ENCODE measurements around the gene SPEF1. TPM values are rescaled to one million over a fixed set of nuclear protein-coding genes. Genes with fewer than 3 reads are reported as not detected.
A peak's percentile ranks its signal among the peaks of the same experiment; 100 is the strongest.

SPEF1 gene
- total RNA-seq, 2 donors from 2014 or later = 0.35 to 0.44 TPM

- Histone ChIP-seq H3K27me3 (ENCODE audit: control insufficient read depth, insufficient read depth, low read length, poor library complexity, severe bottlenecking) (no peaks in the 10 kb centered on the region), H3K36me3 (ENCODE audit: control insufficient read depth, insufficient read depth, low read length) (peaks cover 16% of the 10 kb centered on the region), H3K4me3 (ENCODE audit: low read length) (no peak overlapping the region), H3K4me1 (ENCODE audit: control insufficient read depth, insufficient read depth, low read length) (peaks cover 4% of the 10 kb centered on the region), H3K9ac (ENCODE audit: extremely low read depth, low read length, poor library complexity, severe bottlenecking) (no peak overlapping the region), H3K9me3 (ENCODE audit: control insufficient read depth, low read length) (no peaks in the 10 kb centered on the region), H3K27ac (ENCODE audit: low read depth, low read length) (no peak overlapping the region)
- TF ChIP-seq CTCF (conservative IDR thresholded peaks at IDR 0.05) = no peak
- no peak for DNase-seq
- Mint-ChIP-seq H3K4me1 (peaks cover 5% of the 10 kb centered on the region), H3K9me3 (no peaks in the 10 kb centered on the region), H3K4me3 (peak overlapping the region; percentile 78), H3K27ac (peak overlapping the region; percentile 94), H3K27me3 (ENCODE audit: insufficient read depth) (no peaks in the 10 kb centered on the region), H3K36me3 (ENCODE audit: low read depth) (peaks cover 12% of the 10 kb centered on the region)
- WGBS, 2 experiments (ENCODE audit: insufficient coverage in 1 of 2, insufficient read length in 1 of 2) = 84 to 92% methylated on average over 13 to 14 of the region's 14 CpGs
Observed at GRCh38 chr20:3821996-3822395, 40.7 kb upstream of the SPEF1 start.

- peaks cover 4% of the 10 kb centered on the region for H3K36me3 Mint-ChIP-seq (ENCODE audit: low read depth)
- Histone ChIP-seq H3K27ac (ENCODE audit: low read depth, low read length) (peak overlapping the region; percentile 97), H3K27me3 (ENCODE audit: control insufficient read depth, insufficient read depth, low read length, poor library complexity, severe bottlenecking) (no peaks in the 10 kb centered on the region), H3K4me3 (ENCODE audit: low read length) (peak overlapping the region; percentile 91), H3K36me3 (ENCODE audit: control insufficient read depth, insufficient read depth, low read length) (peaks cover 14% of the 10 kb centered on the region), H3K4me1 (ENCODE audit: control insufficient read depth, insufficient read depth, low read length) (peaks cover 4% of the 10 kb centered on the region), H3K9me3 (ENCODE audit: control insufficient read depth, low read length) (no peaks in the 10 kb centered on the region), H3K9ac (ENCODE audit: extremely low read depth, low read length, poor library complexity, severe bottlenecking) (peak overlapping the region; percentile 97)
- H3K27ac Mint-ChIP-seq = peak overlapping the region; percentile 94
- DNase-seq = no peak
- H3K27me3 Mint-ChIP-seq (ENCODE audit: insufficient read depth) = peaks cover 5% of the 10 kb centered on the region
- 62 to 73% methylated on average over 12 to 20 of the region's 20 CpGs for WGBS, 2 experiments (ENCODE audit: insufficient coverage in 1 of 2, insufficient read length in 1 of 2)
- peak overlapping the region; percentile 78 for H3K4me3 Mint-ChIP-seq
- H3K9me3 Mint-ChIP-seq = no peaks in the 10 kb centered on the region
- H3K4me1 Mint-ChIP-seq = peaks cover 5% of the 10 kb centered on the region
- no peak for TF ChIP-seq CTCF (conservative IDR thresholded peaks at IDR 0.05)
Observed at GRCh38 chr20:3820901-3821727, 39.9 kb upstream of the SPEF1 start.

- Mint-ChIP-seq H3K4me1 (peaks cover 2% of the 10 kb centered on the region), H3K27me3 (ENCODE audit: insufficient read depth) (peaks cover 8% of the 10 kb centered on the region), H3K27ac (peak within 1 kb of the TSS; percentile 94), H3K36me3 (ENCODE audit: low read depth) (peaks cover 4% of the 10 kb centered on the region), H3K4me3 (peak within 1 kb of the TSS; percentile 78), H3K9me3 (no peaks in the 10 kb centered on the region)
- H3K9ac ChIP-seq (ENCODE audit: extremely low read depth, low read length, poor library complexity, severe bottlenecking) = peak within 1 kb of the TSS; percentile 97
- peaks cover 11% of the 10 kb centered on the region for H3K36me3 ChIP-seq (ENCODE audit: control insufficient read depth, insufficient read depth, low read length)
- no peaks in the 10 kb centered on the region for H3K9me3 ChIP-seq (ENCODE audit: control insufficient read depth, low read length)
- peak; percentile 99 for DNase-seq
- H3K4me1 ChIP-seq (ENCODE audit: control insufficient read depth, insufficient read depth, low read length) = peaks cover 4% of the 10 kb centered on the region
- H3K27ac ChIP-seq (ENCODE audit: low read depth, low read length) = peak within 1 kb of the TSS; percentile 97
- H3K4me3 ChIP-seq (ENCODE audit: low read length) = peak within 1 kb of the TSS; percentile 91
- peak; percentile 99 for TF ChIP-seq CTCF (conservative IDR thresholded peaks at IDR 0.05)
- 0 to 1% methylated on average over 44 to 96 of the region's 96 CpGs for WGBS, 2 experiments (ENCODE audit: insufficient coverage in 1 of 2, insufficient read length in 1 of 2)
- H3K27me3 ChIP-seq (ENCODE audit: control insufficient read depth, insufficient read depth, low read length, poor library complexity, severe bottlenecking) = no peaks in the 10 kb centered on the region
Observed at GRCh38 chr20:3820048-3820900, 39.0 kb upstream of the SPEF1 start, which contains the start of gene AP5S1. Gene AP5S1 (plus strand): TSS chr20:3820547. CDS start chr20:3822118, 1,571 bp downstream.
